HUES64 (cell line): ENCODE data around the gene ITPR3.

Source experiments
- H3K27ac ChIP-seq: 2 replicates; pipeline ENCODE4 v1.7.0; 2013; ENCODE audit warnings: low read depth, low read length, inconsistent platforms
- H3K27me3 ChIP-seq: 2 replicates; pipeline ENCODE4 v1.6.1; 2013; ENCODE audit warnings: mild to moderate bottlenecking, low read length; ENCODE audit not compliant: insufficient read depth
- H3K36me3 ChIP-seq: 2 replicates; pipeline ENCODE4 v1.6.1; 2013; ENCODE audit warnings: mild to moderate bottlenecking, low read length; ENCODE audit not compliant: insufficient read depth
- H3K4me1 ChIP-seq: 2 replicates; pipeline ENCODE4 v1.6.1; 2013; ENCODE audit warnings: mild to moderate bottlenecking, low read length, moderate library complexity; ENCODE audit not compliant: insufficient read depth
- H3K4me3 ChIP-seq: 2 replicates; pipeline ENCODE4 v1.5.1; 2013; ENCODE audit warnings: mild to moderate bottlenecking, low read length, moderate library complexity
- H3K9ac ChIP-seq: 2 replicates; pipeline ENCODE4 v1.6.1; 2013; ENCODE audit warnings: mild to moderate bottlenecking, low read depth, low read length
- H3K9me3 ChIP-seq: 2 replicates; pipeline ENCODE4 v1.6.1; 2013; ENCODE audit warnings: low read depth, low read length; ENCODE audit not compliant: insufficient read depth
- WGBS: fragments of 150-250, 120-280 bp; methylation state at CpG from one replicate; pipeline ENCODE4 v1.1.7; 2013; ENCODE audit warnings: missing lambda C conversion rate; 5-methylcytosine and 5-hydroxymethylcytosine counted together

ITPR3 gene

GRCh38 chr6:33631971-33632557 is 10.9 kb downstream of the ITPR3 start:
- Histone ChIP-seq H3K27ac (no peak overlapping the region), H3K4me1 (peaks cover 37% of the 10 kb centered on the region), H3K27me3 (peaks cover 14% of the 10 kb centered on the region), H3K36me3 (no peaks in the 10 kb centered on the region), H3K4me3 (no peak overlapping the region), H3K9ac (no peak overlapping the region), H3K9me3 (no peaks in the 10 kb centered on the region)
- WGBS, result 100% methylated on average over 3 of the region's 4 CpGs

- H3K9ac ChIP-seq, result no peak overlapping the region
- WGBS, result 21% methylated on average over 6 of the region's 6 CpGs
- H3K4me3 ChIP-seq, result peak overlapping the region; percentile 58
- H3K27me3 ChIP-seq, result peaks cover 14% of the 10 kb centered on the region
- H3K36me3 ChIP-seq, result no peaks in the 10 kb centered on the region
- H3K9me3 ChIP-seq, result no peaks in the 10 kb centered on the region
- H3K27ac ChIP-seq, result no peak overlapping the region
- H3K4me1 ChIP-seq, result peaks cover 36% of the 10 kb centered on the region
Observed at GRCh38 chr6:33632558-33633039, 11.5 kb downstream of the ITPR3 start.

- Histone ChIP-seq H3K4me3 (peak overlapping the region; percentile 58), H3K4me1 (peaks cover 32% of the 10 kb centered on the region), H3K27me3 (peaks cover 14% of the 10 kb centered on the region), H3K27ac (no peak overlapping the region), H3K9me3 (no peaks in the 10 kb centered on the region), H3K9ac (peak overlapping the region; percentile 17; the same call in 1 of the 2 replicates), H3K36me3 (no peaks in the 10 kb centered on the region)
- 15% methylated on average over 21 of the region's 21 CpGs for WGBS
Observed at GRCh38 chr6:33633084-33633461, 12.0 kb downstream of the ITPR3 start.

GRCh38 chr6:33633462-33634158 is 12.5 kb downstream of the ITPR3 start:
- under 1% methylated on average over 85 of the region's 86 CpGs for WGBS
- peaks cover 14% of the 10 kb centered on the region for H3K27me3 ChIP-seq
- H3K4me3 ChIP-seq, result peak overlapping the region; percentile 69
- peak overlapping the region; percentile 26 for H3K9ac ChIP-seq
- peaks cover 27% of the 10 kb centered on the region for H3K4me1 ChIP-seq
- H3K27ac ChIP-seq, result no peak overlapping the region
- no peaks in the 10 kb centered on the region for H3K9me3 ChIP-seq
- no peaks in the 10 kb centered on the region for H3K36me3 ChIP-seq

- no peaks in the 10 kb centered on the region for H3K9me3 ChIP-seq
- no peak overlapping the region for H3K27ac ChIP-seq
- peak overlapping the region; percentile 26 for H3K9ac ChIP-seq
- peak overlapping the region; percentile 69 for H3K4me3 ChIP-seq
- 18% methylated on average over 15 of the region's 15 CpGs for WGBS
- H3K4me1 ChIP-seq, result peaks cover 27% of the 10 kb centered on the region
- no peaks in the 10 kb centered on the region for H3K36me3 ChIP-seq
- H3K27me3 ChIP-seq, result peaks cover 14% of the 10 kb centered on the region
Observed at GRCh38 chr6:33634161-33634727, 13.1 kb downstream of the ITPR3 start.

GRCh38 chr6:33634946-33635345 is 13.8 kb downstream of the ITPR3 start:
- WGBS, result 80% methylated on average over 7 of the region's 8 CpGs
- peak overlapping the region; percentile 69; the same call in 1 of the 2 replicates for H3K4me3 ChIP-seq
- H3K27ac ChIP-seq, result no peak overlapping the region
- H3K36me3 ChIP-seq, result no peaks in the 10 kb centered on the region
- H3K27me3 ChIP-seq, result peaks cover 14% of the 10 kb centered on the region
- H3K4me1 ChIP-seq, result peaks cover 27% of the 10 kb centered on the region
- H3K9me3 ChIP-seq, result no peaks in the 10 kb centered on the region
- H3K9ac ChIP-seq, result no peak overlapping the region

GRCh38 chr6:33636655-33637054 is 15.5 kb downstream of the ITPR3 start:
- H3K4me1 ChIP-seq, result peaks cover 27% of the 10 kb centered on the region
- H3K27ac ChIP-seq, result no peak overlapping the region
- H3K9me3 ChIP-seq, result no peaks in the 10 kb centered on the region
- H3K9ac ChIP-seq, result no peak overlapping the region
- no peaks in the 10 kb centered on the region for H3K36me3 ChIP-seq
- no peak overlapping the region for H3K4me3 ChIP-seq
- H3K27me3 ChIP-seq, result peaks cover 14% of the 10 kb centered on the region
- 89% methylated on average over 11 of the region's 11 CpGs for WGBS

- Histone ChIP-seq H3K4me3 (no peak overlapping the region), H3K9ac (no peak overlapping the region), H3K36me3 (no peaks in the 10 kb centered on the region), H3K27ac (no peak overlapping the region), H3K9me3 (no peaks in the 10 kb centered on the region), H3K4me1 (peaks cover 27% of the 10 kb centered on the region), H3K27me3 (peaks cover 8% of the 10 kb centered on the region)
- WGBS, result 48% methylated on average over 2 of the region's 3 CpGs
Observed at GRCh38 chr6:33638556-33638955, 17.4 kb downstream of the ITPR3 start.

- Histone ChIP-seq H3K9ac (no peak overlapping the region), H3K27me3 (peaks cover 1% of the 10 kb centered on the region), H3K4me3 (no peak overlapping the region), H3K36me3 (no peaks in the 10 kb centered on the region), H3K4me1 (peaks cover 20% of the 10 kb centered on the region), H3K9me3 (no peaks in the 10 kb centered on the region), H3K27ac (no peak overlapping the region)
- WGBS, result 92% methylated on average over 1 of the region's 1 CpG
Observed at GRCh38 chr6:33639559-33639958, 18.4 kb downstream of the ITPR3 start.

GRCh38 chr6:33640361-33640760 is 19.2 kb downstream of the ITPR3 start:
- no peak overlapping the region for H3K27ac ChIP-seq
- 94% methylated on average over 13 of the region's 13 CpGs for WGBS
- no peaks in the 10 kb centered on the region for H3K36me3 ChIP-seq
- no peak overlapping the region for H3K9ac ChIP-seq
- no peak overlapping the region for H3K4me3 ChIP-seq
- H3K4me1 ChIP-seq, result peaks cover 12% of the 10 kb centered on the region
- no peaks in the 10 kb centered on the region for H3K9me3 ChIP-seq
- H3K27me3 ChIP-seq, result no peaks in the 10 kb centered on the region

GRCh38 chr6:33641144-33641543 is 20.0 kb downstream of the ITPR3 start:
- Histone ChIP-seq H3K4me3 (no peak overlapping the region), H3K36me3 (no peaks in the 10 kb centered on the region), H3K27ac (no peak overlapping the region), H3K27me3 (no peaks in the 10 kb centered on the region), H3K4me1 (peaks cover 10% of the 10 kb centered on the region; the same call in 1 of the 2 replicates), H3K9ac (no peak overlapping the region), H3K9me3 (no peaks in the 10 kb centered on the region)
- 86% methylated on average over 15 of the region's 15 CpGs for WGBS
